Colonic mucosa (tissue), 4 donors: ENCODE data around the gene KHDRBS1. TPM values are rescaled to one million over a fixed set of nuclear protein-coding genes. Genes with fewer than 3 reads are reported as not detected.
"Not testable (repeated sequence)": the region's sequence is repeated elsewhere in the genome, so short reads cannot be mapped to it uniquely, and the experiment has no call there.

Experiments used
- DNase-seq: peaks from one replicate; pipeline ENCODE4 v3.0.0-alpha.2; 2020
- H3K27ac ChIP-seq: fragments of 200-600 bp; one replicate; pipeline ENCODE4 v1.8.0; 2021
- H3K27me3 ChIP-seq: fragments of 200-600 bp; one replicate; pipeline ENCODE4 v1.8.0; 2021
- H3K36me3 ChIP-seq: fragments of 200-600 bp; one replicate; pipeline ENCODE4 v1.8.0; 2021
- H3K4me1 ChIP-seq: fragments of 200-600 bp; one replicate; pipeline ENCODE4 v1.8.0; 2021; ENCODE audit warnings: mild to moderate bottlenecking
- H3K4me3 ChIP-seq: fragments of 200-600 bp; one replicate; pipeline ENCODE4 v1.8.0; 2021
- H3K9ac ChIP-seq, 2 donors: one replicate each; pipeline ENCODE4 v1.7.0; 2013; ENCODE audit warnings: control low read depth in 2 of 2, low read depth in 2 of 2, low read length in 2 of 2
- H3K9me3 ChIP-seq: fragments of 200-600 bp; one replicate; pipeline ENCODE4 v1.8.0; 2021
- CTCF ChIP-seq: fragments of 200-600 bp; IDR thresholded peaks from one replicate; pipeline ENCODE4 v1.8.0; 2022; ENCODE audit warnings: antibody characterized with exemption, mild to moderate bottlenecking
- intact Hi-C: fragments of 100-400 bp; cut with DNase I; formaldehyde crosslinking; loops from one replicate; pipeline ENCODE4 v1.14.1; 2022
- total RNA-seq, 2 donors: library from RNA; stranded (reverse); fragmentation: NEBNext Ultra II Directional in 1 of 2; extraction: Animal tissue kit (Norgen Biotek cat#: 25700) in 1 of 2; gene quantifications; one replicate each; pipeline ENCODE4 v1.2.1, GENCODE V29; 2021
- donor health status: healthy.
- donor health status: DM: no; HTN: no; CAD: no.
- donor health status: DM: no; HTN: no; CAD: no.

KHDRBS1 gene
- total RNA-seq, 2 donors from 2014 or later = 105 to 147 TPM

- peak; percentile 34 for TF ChIP-seq CTCF
- Histone ChIP-seq H3K4me1 (no peaks in the 10 kb centered on the region), H3K4me3 (no peak overlapping the region), H3K27ac (no peak overlapping the region), H3K9me3 (no peaks in the 10 kb centered on the region), H3K36me3 (peaks cover 6% of the 10 kb centered on the region), H3K27me3 (no peaks in the 10 kb centered on the region), H3K9ac (no peak overlapping the region)
- DNase-seq = no peak
- intact Hi-C loops = loop anchor here (10.0 kb wide), 1 partner anchor 88 kb away; no protein-coding TSS in a partner anchor
These were observed 49.6 kb downstream of the KHDRBS1 start for GRCh38 chr1:32063261-32063681.

- not testable (repeated sequence) for H3K27ac ChIP-seq, H3K36me3 ChIP-seq, DNase-seq, H3K4me1 ChIP-seq, H3K4me3 ChIP-seq, H3K9ac ChIP-seq, H3K27me3 ChIP-seq, H3K9me3 ChIP-seq
- intact Hi-C loops = loop anchor here (10.0 kb wide), 1 partner anchor 91 kb away; no protein-coding TSS in a partner anchor
These were observed 52.2 kb downstream of the KHDRBS1 start for GRCh38 chr1:32065613-32066488.

- no peak overlapping the region for H3K4me3 ChIP-seq
- H3K4me1 ChIP-seq = no peaks in the 10 kb centered on the region
- no peaks in the 10 kb centered on the region for H3K36me3 ChIP-seq
- no peak for TF ChIP-seq CTCF
- intact Hi-C loops = loop anchor here (10.0 kb wide), 1 partner anchor 92 kb away; no protein-coding TSS in a partner anchor
- peak; percentile 62 for DNase-seq
- no peaks in the 10 kb centered on the region for H3K9me3 ChIP-seq
- no peak overlapping the region for H3K27ac ChIP-seq
- H3K9ac ChIP-seq = no peak overlapping the region
- no peaks in the 10 kb centered on the region for H3K27me3 ChIP-seq
These were observed 52.8 kb downstream of the KHDRBS1 start for GRCh38 chr1:32066489-32066873.

GRCh38 chr1:32068957-32069588 lies 55.4 kb downstream of the KHDRBS1 start:
- no peak for TF ChIP-seq CTCF
- Histone ChIP-seq H3K4me3 (no peak overlapping the region), H3K9me3 (no peaks in the 10 kb centered on the region), H3K9ac (no peak overlapping the region), H3K27ac (no peak overlapping the region), H3K4me1 (no peaks in the 10 kb centered on the region), H3K27me3 (no peaks in the 10 kb centered on the region), H3K36me3 (no peaks in the 10 kb centered on the region)
- intact Hi-C loops = loop anchor here (10.0 kb wide), 1 partner anchor 94 kb away; no protein-coding TSS in a partner anchor
- no peak for DNase-seq

GRCh38 chr1:32071758-32072621 lies 58.3 kb downstream of the KHDRBS1 start:
- intact Hi-C loops = no loop called here
- Histone ChIP-seq H3K36me3 (peaks cover 5% of the 10 kb centered on the region), H3K4me3 (peak overlapping the region; percentile 71), H3K9ac (peak overlapping the region; percentile 76 to 79), H3K9me3 (no peaks in the 10 kb centered on the region), H3K4me1 (no peaks in the 10 kb centered on the region), H3K27ac (peak overlapping the region; percentile 94), H3K27me3 (no peaks in the 10 kb centered on the region)
- TF ChIP-seq CTCF = no peak
- no peak for DNase-seq
